ENCODE results near the gene CARS2.
"Not testable (repeated sequence)": the region's sequence is repeated elsewhere in the genome, so short reads cannot be mapped to it uniquely, and the experiment has no call there.

CARS2 gene

GRCh38 chr13:110712081-110712848, 6.3 kb upstream of the CARS2 start:
- no peak for TF ChIP-seq CTCF (IDR thresholded peaks at IDR 0.05; ENCODE audit: low read depth, low read length, missing control alignments)
- H3K4me3 ChIP-seq (ENCODE audit: low read depth, low read length): peak overlapping the region; percentile 93
- peak; percentile 41 for DNase-seq (ENCODE audit: low read depth)
- in situ Hi-C loops (cut with HindIII; ENCODE audit: low sequenced_read_pairs): no loop called here

GRCh38 chr13:110706570-110707372, 855 bp upstream of the CARS2 start:
- DNase-seq (ENCODE audit: low read depth): no peak
- peak overlapping the region; percentile 65 for H3K4me3 ChIP-seq (ENCODE audit: low read depth, low read length)
- in situ Hi-C loops (cut with HindIII; ENCODE audit: low sequenced_read_pairs): no loop called here
- TF ChIP-seq CTCF (IDR thresholded peaks at IDR 0.05; ENCODE audit: low read depth, low read length, missing control alignments): no peak

GRCh38 chr13:110705356-110705825, 525 bp downstream of the CARS2 start:
- in situ Hi-C loops (cut with HindIII; ENCODE audit: low sequenced_read_pairs): no loop called here
- no peak for TF ChIP-seq CTCF (IDR thresholded peaks at IDR 0.05; ENCODE audit: low read depth, low read length, missing control alignments)
- peak overlapping the region; percentile 65 for H3K4me3 ChIP-seq (ENCODE audit: low read depth, low read length)
- no peak for DNase-seq (ENCODE audit: low read depth)

GRCh38 chr13:110702591-110703526, 3.1 kb downstream of the CARS2 start:
- no peak overlapping the region for H3K4me3 ChIP-seq (ENCODE audit: low read depth, low read length)
- DNase-seq (ENCODE audit: low read depth): no peak
- in situ Hi-C loops (cut with HindIII; ENCODE audit: low sequenced_read_pairs): no loop called here
- TF ChIP-seq CTCF (IDR thresholded peaks at IDR 0.05; ENCODE audit: low read depth, low read length, missing control alignments): no peak

GRCh38 chr13:110702089-110702488, 3.8 kb downstream of the CARS2 start:
- H3K4me3 ChIP-seq (ENCODE audit: low read depth, low read length): no peak overlapping the region
- no peak for TF ChIP-seq CTCF (IDR thresholded peaks at IDR 0.05; ENCODE audit: low read depth, low read length, missing control alignments)
- in situ Hi-C loops (cut with HindIII; ENCODE audit: low sequenced_read_pairs): no loop called here

GRCh38 chr13:110701061-110701460, 4.9 kb downstream of the CARS2 start:
- in situ Hi-C loops (cut with HindIII; ENCODE audit: low sequenced_read_pairs): not testable (repeated sequence)

More at GRCh38 chr13:110702089-110702488, 3.8 kb downstream of the CARS2 start:
- DNase-seq (ENCODE audit: low read depth): no peak

More at GRCh38 chr13:110701061-110701460, 4.9 kb downstream of the CARS2 start:
- H3K4me3 ChIP-seq (ENCODE audit: low read depth, low read length); DNase-seq (ENCODE audit: low read depth): not testable (repeated sequence)

All from astrocyte of the cerebellum (primary cell).